Testis (tissue), 3 donors: ENCODE data around the gene VPS33A. TPM values are rescaled to one million over a fixed set of nuclear protein-coding genes. Genes with fewer than 3 reads are reported as not detected.

ENCODE experiments used
- DNase-seq: peaks from one replicate; pipeline ENCODE4 v3.0.0-alpha.2; 2019
- H3K27ac ChIP-seq, 2 donors: fragments of 200-600 bp; sonication (generic); one replicate each; pipeline ENCODE4 v1.5.1; 2019
- H3K27me3 ChIP-seq: fragments of 200-600 bp; sonication (generic); one replicate; pipeline ENCODE4 v1.5.1; 2019
- H3K36me3 ChIP-seq: fragments of 200-600 bp; sonication (generic); one replicate; pipeline ENCODE4 v1.5.1; 2017; ENCODE audit warnings: low read depth; ENCODE audit errors: missing control alignments
- H3K4me1 ChIP-seq: fragments of 200-600 bp; sonication (generic); one replicate; pipeline ENCODE4 v1.5.1; 2019
- H3K4me3 ChIP-seq, 2 donors: fragments of 200-600 bp; sonication (generic); one replicate each; pipeline ENCODE4 v1.5.1; 2017 to 2019
- H3K9me3 ChIP-seq: fragments of 200-600 bp; sonication (generic); one replicate; pipeline ENCODE4 v1.5.1; 2017
- CTCF ChIP-seq, 3 experiments: fragments of 450-650 bp in 2 of 3; fragments of 200-600 bp in 1 of 3; sonication (generic) in 1 of 3; IDR thresholded peaks; one replicate each; pipeline ENCODE4 v1.5.1; 2016 to 2019; ENCODE audit warnings: antibody characterized with exemption in 3 of 3, mild to moderate bottlenecking in 2 of 3, moderate library complexity in 1 of 3
- POLR2A ChIP-seq: fragments of 450-650 bp; IDR thresholded peaks from one replicate; pipeline ENCODE4 v1.6.1; 2017; ENCODE audit warnings: antibody characterized with exemption, mild to moderate bottlenecking, moderate library complexity
- WGBS, 2 donors: methylation state at CpG; one replicate each; pipeline ENCODE4 v1.1.5; 2018; 5-methylcytosine and 5-hydroxymethylcytosine counted together
- intact Hi-C: fragments of 100-400 bp; cut with DNase I; formaldehyde crosslinking; loops from one replicate; pipeline ENCODE4 v1.15.1; 2023; ENCODE audit warnings: low total_unique reads
- polyA plus RNA-seq: library from polyadenylated mRNA; stranded (reverse); fragments of 350-450 nt; fragmentation: Illumina TruSeq; extraction: RNeasy Lipid Tissue Mini Kit (QIAGEN cat#74804); gene quantifications from one replicate; pipeline ENCODE4 v1.2.3, GENCODE V29; 2014; ENCODE audit warnings: low read depth, low replicate concordance; ENCODE audit not compliant: insufficient read depth
- total RNA-seq, 2 donors: library from RNA; depleted of rRNA; stranded (reverse); fragments of >200 nt; gene quantifications; one replicate each; pipeline ENCODE4 v1.2.3, GENCODE V29; 2016

Gene VPS33A
- total and polyA plus RNA-seq, 3 donors from 2014 or later, result 36.1 to 50.1 (median 41.3) TPM

- Histone ChIP-seq H3K27ac (no peak overlapping the region), H3K9me3 (no peaks in the 10 kb centered on the region), H3K27me3 (no peaks in the 10 kb centered on the region), H3K4me3 (no peak overlapping the region), H3K4me1 (no peaks in the 10 kb centered on the region), H3K36me3 (no peaks in the 10 kb centered on the region)
- intact Hi-C loops, result no loop called here
- no peak for TF ChIP-seq POLR2A
- no peak for TF ChIP-seq CTCF (IDR thresholded peaks at IDR 0.05)
- 78 to 84% methylated on average over 8 of the region's 8 CpGs for WGBS, 2 donors
- no peak for DNase-seq
Observed at GRCh38 chr12:122309564-122310121, 43.3 kb upstream of the VPS33A start.

- intact Hi-C loops, result no loop called here
- no peak overlapping the region for H3K4me3 ChIP-seq
- DNase-seq, result no peak
- no peak overlapping the region for H3K27ac ChIP-seq
- no peaks in the 10 kb centered on the region for H3K4me1 ChIP-seq
- no peak for TF ChIP-seq CTCF (IDR thresholded peaks at IDR 0.05)
- TF ChIP-seq POLR2A, result no peak
- H3K27me3 ChIP-seq, result no peaks in the 10 kb centered on the region
- no peaks in the 10 kb centered on the region for H3K9me3 ChIP-seq
- 88 to 94% methylated on average over 1 of the region's 1 CpG for WGBS, 2 donors
- no peaks in the 10 kb centered on the region for H3K36me3 ChIP-seq
Observed at GRCh38 chr12:122308811-122309210, 42.5 kb upstream of the VPS33A start.

GRCh38 chr12:122306407-122306806 is 40.1 kb upstream of the VPS33A start:
- intact Hi-C loops, result no loop called here
- Histone ChIP-seq H3K9me3 (no peaks in the 10 kb centered on the region), H3K36me3 (no peaks in the 10 kb centered on the region), H3K4me3 (no peak overlapping the region), H3K27me3 (no peaks in the 10 kb centered on the region), H3K4me1 (no peaks in the 10 kb centered on the region), H3K27ac (no peak overlapping the region)
- 73 to 81% methylated on average over 4 of the region's 4 CpGs for WGBS, 2 donors
- no peak for DNase-seq
- no peak for TF ChIP-seq POLR2A
- no peak for TF ChIP-seq CTCF (IDR thresholded peaks at IDR 0.05)

- Histone ChIP-seq H3K4me3 (no peak overlapping the region), H3K27me3 (no peaks in the 10 kb centered on the region), H3K36me3 (no peaks in the 10 kb centered on the region), H3K4me1 (no peaks in the 10 kb centered on the region), H3K9me3 (no peaks in the 10 kb centered on the region), H3K27ac (no peak overlapping the region)
- intact Hi-C loops, result no loop called here
- TF ChIP-seq POLR2A, result no peak
- TF ChIP-seq CTCF (IDR thresholded peaks at IDR 0.05), result no peak
- no peak for DNase-seq
- 89 to 93% methylated on average over 1 of the region's 1 CpG for WGBS, 2 donors
Observed at GRCh38 chr12:122304924-122305323, 38.6 kb upstream of the VPS33A start.

- Histone ChIP-seq H3K27ac (no peak overlapping the region), H3K4me1 (no peaks in the 10 kb centered on the region), H3K9me3 (no peaks in the 10 kb centered on the region), H3K27me3 (no peaks in the 10 kb centered on the region), H3K4me3 (no peak overlapping the region), H3K36me3 (no peaks in the 10 kb centered on the region)
- no peak for TF ChIP-seq POLR2A
- no peak for TF ChIP-seq CTCF (IDR thresholded peaks at IDR 0.05)
- 58 to 64% methylated on average over 4 of the region's 4 CpGs for WGBS, 2 donors
- intact Hi-C loops, result no loop called here
- no peak for DNase-seq
Observed at GRCh38 chr12:122303068-122303467, 36.8 kb upstream of the VPS33A start.
